HG02623 (cell line): Measurements from ENCODE around the gene SPCS3.
A peak's percentile ranks its signal among the peaks of the same experiment; 100 is the strongest.
"Not testable (repeated sequence)": the region's sequence is repeated elsewhere in the genome, so short reads cannot be mapped to it uniquely, and the experiment has no call there.

Experiments used
- ATAC-seq: cut with Tn5 transposase; IDR thresholded peaks from one replicate; pipeline ENCODE4 v1.9.1; 2021; ENCODE audit warnings: moderate library complexity; ENCODE audit not compliant: unreplicated experiment

Gene SPCS3

GRCh38 chr4:176342384-176342783 is 22.6 kb downstream of the SPCS3 start:
- no peak for ATAC-seq

GRCh38 chr4:176343286-176343685 is 23.5 kb downstream of the SPCS3 start:
- ATAC-seq = no peak

- not testable (repeated sequence) for ATAC-seq
Measured at GRCh38 chr4:176345346-176345745, 25.6 kb downstream of the SPCS3 start.

- ATAC-seq = not testable (repeated sequence)
Measured at GRCh38 chr4:176346836-176347235, 27.1 kb downstream of the SPCS3 start.

- no peak for ATAC-seq
Measured at GRCh38 chr4:176350671-176351070, 30.9 kb downstream of the SPCS3 start.

GRCh38 chr4:176354884-176355283 is 35.1 kb downstream of the SPCS3 start:
- ATAC-seq = no peak

GRCh38 chr4:176357359-176358082 is 37.8 kb downstream of the SPCS3 start:
- ATAC-seq = peak; percentile 99

GRCh38 chr4:176358083-176358469 is 38.3 kb downstream of the SPCS3 start:
- peak; percentile 8 for ATAC-seq

GRCh38 chr4:176359590-176359989 is 39.8 kb downstream of the SPCS3 start:
- ATAC-seq = no peak

GRCh38 chr4:176360446-176360845 is 40.7 kb downstream of the SPCS3 start:
- ATAC-seq = no peak

- peak; percentile 87 for ATAC-seq
Measured at GRCh38 chr4:176363072-176363471, 43.3 kb downstream of the SPCS3 start.

GRCh38 chr4:176367771-176368465 is 48.2 kb downstream of the SPCS3 start:
- no peak for ATAC-seq

GRCh38 chr4:176376032-176376614 is 56.4 kb downstream of the SPCS3 start:
- ATAC-seq = no peak

- peak; percentile 92 for ATAC-seq
Measured at GRCh38 chr4:176377780-176378179, 58.0 kb downstream of the SPCS3 start.

GRCh38 chr4:176380352-176381157 is 60.8 kb downstream of the SPCS3 start:
- no peak for ATAC-seq
